GM21825 (cell line): ENCODE measurements around the gene NUDT7.

Experiments used
- ATAC-seq: cut with Tn5 transposase; IDR thresholded peaks from one replicate; pipeline ENCODE4 v1.9.1; 2021; ENCODE audit warnings: mild to moderate bottlenecking, moderate library complexity; ENCODE audit not compliant: unreplicated experiment

The NUDT7 gene

DNA sequence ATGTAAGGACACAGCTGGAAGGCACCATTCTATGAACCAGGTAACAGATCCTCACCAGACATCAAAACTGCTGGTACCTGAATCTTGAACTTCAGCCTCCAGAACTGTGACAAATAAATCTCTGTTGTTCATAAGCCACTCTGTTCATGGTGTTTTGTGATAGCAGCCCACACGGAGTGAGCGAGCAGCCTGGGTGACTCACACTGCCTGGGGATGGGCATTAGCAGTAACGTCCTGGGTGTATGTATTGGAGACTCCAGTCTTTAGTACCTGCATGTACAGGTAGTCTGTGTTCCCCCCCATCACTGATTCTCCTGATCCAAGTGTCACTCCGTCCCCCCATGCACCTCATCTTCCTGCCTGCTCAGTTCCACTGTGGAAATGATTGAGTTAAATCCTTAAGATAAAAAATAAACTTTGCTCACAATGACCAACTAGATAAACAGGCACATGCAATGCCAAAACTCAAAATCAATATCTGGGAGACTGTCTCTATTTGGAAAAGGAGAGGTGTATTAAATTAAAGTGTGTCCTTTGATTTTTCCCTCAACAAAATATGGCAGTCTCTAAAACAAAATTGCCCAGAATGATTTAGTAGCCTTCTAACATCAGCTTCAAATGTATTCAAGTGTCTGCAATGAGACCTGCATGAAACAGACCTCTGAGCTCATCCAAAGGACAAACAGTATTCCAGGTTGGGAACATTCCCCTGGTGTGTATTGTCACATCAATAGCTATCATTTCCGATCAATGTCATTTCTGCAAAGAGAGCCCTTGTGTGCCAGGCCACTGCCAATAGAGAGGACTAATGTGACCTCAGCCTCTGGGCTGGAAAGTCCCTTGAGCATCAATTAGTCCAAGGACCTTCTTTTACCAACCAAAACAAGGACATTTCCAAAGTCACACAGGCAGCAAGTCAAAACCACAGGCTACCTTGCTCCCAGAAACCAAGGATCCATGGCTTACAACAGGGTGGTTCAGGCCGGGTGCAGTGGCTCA, 53.9 kb downstream of the NUDT7 start:
- ATAC-seq: no peak

DNA sequence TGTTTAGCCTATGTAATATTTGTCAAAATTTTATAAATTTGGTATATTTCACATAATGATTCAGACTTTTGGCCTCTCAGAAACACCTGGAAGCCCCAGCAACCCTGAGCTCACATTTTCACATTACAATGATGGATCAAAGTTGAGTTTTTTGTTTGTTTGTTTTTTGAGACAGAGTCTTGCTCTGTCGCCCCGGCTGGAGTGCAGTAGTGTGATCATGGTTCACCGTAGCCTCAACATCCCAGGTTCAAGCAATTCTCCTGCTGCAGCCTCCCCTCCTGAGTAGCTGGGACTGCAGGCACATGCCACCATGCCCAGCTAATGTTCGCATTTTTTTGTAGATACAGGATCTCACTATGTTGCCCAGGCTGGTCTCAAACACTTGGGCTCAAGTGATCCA, 55.4 kb downstream of the NUDT7 start:
- ATAC-seq: no peak

DNA sequence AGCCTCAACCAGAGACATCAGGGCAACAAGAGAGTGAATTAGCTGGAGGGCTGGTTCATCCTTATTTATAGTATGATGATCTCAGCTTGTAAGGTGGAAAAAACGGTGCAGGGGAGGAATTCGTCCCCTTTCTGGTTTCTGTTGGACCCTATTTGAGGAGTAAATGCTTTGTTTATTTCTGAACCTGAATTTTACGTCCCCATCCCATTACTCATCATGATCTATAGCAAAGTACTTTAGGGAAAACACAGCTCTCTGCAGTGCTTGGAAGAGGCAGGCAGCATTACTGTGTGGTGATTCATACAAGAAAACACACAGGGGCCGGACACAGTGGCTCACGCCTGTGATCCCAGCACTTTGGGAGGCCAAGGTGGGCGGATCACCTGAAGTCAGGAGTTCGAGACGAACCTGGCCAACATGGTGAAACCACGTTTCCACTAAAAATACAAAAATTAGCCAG, 58.1 kb downstream of the NUDT7 start:
- ATAC-seq: no peak

DNA sequence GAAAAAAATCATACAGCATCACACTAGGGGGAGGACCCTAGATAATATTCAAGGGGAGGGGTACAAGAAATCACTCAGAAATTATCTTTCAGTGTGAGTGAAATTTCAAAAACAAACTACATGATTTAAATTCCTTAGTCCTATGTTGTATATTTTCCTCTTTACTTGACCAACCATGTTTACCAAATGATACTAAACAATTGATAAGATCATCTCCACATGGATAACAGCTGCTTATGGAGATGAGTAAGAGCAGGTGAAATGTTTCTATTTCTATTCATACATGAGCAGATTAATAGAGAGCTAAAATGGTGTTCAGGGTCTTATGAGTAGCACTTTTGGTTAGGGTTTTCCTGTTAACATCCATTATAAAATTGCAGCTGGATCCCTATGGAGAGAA, 58.8 kb downstream of the NUDT7 start:
- ATAC-seq: no peak

DNA sequence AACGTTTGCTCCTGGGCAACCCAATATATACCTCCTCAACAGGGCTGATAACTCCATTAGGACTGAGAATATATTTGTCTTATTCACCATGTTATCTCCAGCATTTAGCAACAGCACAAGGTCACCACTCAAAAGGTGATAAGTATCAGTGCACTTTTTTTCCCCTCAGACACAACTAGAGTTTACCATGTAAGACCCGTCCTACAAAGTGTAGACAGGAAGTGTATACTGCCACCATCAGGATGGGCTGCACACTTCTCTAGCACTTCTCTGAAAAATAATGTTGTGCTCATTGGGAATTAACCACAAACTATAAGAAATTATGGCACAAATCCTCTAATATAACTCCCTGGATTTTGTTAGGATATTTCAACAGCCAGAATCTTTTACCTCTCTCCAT, 60.4 kb downstream of the NUDT7 start:
- no peak for ATAC-seq

DNA sequence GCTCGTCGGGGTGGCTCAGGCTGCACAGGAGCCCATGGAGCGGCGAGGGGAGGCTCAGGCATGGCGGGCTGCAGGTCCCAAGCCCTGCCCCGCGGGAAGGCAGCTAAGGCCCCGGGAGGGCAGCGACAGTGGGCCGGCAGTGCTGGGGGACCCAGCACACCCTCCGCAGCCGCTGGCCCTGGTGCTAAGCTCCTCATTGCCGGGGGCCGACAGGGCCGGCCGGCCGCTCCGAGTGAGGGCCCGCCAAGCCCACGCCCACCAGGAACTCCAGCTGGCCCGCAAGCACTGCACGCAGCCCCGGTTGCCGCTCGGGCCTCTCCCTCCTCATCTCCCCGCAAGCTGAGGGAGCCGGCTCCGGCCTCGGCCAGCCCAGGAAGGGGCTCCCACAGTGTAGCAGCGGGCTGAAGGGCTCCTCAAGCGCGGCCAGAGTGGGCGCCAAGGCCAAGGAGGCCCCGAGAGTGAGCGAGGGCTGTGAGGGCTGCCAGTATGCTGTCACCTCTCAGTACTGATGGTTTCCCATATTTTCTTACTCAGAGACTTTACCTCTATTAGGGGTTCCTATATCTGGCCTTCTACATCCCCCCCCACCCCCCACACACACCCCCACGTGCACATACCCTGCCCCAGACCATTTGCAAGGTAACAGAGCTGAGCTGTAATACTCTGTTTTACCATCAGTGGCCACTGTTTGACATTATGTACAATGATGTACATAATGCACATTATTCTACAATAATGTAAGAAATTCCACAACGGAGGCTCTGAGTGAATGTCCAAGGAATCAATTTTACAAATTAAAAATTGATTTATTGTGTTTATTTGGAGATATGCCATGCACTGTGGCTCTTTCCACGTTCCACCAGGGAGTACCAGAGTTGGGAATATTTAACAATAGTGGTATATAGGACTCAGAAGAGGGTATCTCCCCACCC, 62.4 kb downstream of the NUDT7 start:
- no peak for ATAC-seq

DNA sequence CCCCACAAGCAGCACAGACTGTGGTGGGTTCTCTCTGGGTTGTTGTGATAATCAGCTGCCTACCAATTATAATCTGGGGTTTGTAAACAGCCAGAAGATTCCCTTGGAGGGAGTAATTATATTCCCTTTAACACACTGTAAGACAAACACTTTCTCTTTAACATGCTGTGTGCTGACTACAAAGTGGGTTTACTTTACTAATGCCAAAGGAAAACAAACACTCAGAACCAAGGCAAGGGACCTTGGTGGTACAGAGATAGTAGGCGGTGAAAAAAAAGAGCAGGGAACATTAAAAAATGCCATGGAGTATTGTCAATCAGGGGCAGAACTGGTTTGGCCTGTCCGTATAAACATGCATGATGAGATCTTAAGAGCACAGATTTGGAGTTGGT, 63.1 kb downstream of the NUDT7 start:
- no peak for ATAC-seq

DNA sequence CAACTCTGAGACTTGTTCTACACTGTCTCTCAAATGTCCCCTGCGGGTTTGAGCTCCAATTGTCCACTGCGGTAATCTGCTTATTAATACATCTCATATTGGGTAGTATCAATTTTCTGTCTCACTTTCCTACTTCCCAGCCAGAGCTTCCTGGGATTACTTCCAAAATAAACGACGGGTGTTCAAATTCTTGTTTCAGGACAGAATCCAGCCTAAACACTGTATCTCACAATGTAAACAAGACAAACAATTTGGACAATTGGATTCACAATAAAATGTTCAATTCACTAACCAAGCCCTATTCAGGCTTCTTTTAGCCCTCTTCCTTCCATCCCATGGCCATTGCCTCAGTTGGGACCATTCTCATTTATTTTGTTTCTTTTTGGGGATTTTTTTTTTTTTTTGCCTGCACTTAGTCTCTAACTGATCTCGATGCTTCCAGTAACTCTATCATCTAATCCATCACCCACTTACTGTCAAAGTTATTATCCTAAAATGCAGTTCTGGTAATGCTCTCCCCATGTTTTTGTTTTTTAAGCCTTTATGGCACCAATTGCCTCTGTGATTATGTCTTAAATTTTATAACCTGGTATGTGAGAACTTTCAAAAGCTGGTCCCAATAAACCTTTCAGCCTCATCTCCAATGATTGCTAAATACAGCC, 64.0 kb downstream of the NUDT7 start:
- ATAC-seq: no peak

DNA sequence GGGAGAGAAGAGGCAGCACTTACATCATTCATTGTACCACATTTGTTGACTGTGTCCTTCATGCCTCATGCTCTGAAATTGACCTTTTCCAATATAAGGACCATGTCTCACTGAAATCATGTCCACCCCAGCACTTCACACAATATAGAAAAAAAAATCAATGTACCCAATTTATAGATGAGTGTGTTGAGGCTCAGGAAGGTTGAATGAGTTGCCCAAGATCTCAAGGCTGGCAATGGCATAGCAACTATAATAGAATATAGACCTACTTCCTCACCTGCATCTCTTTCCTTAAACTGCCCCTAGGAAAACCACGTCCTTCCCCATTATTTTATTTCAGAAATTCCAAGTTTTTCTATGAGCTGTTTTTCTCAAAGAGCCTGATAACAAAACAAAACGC, 65.1 kb downstream of the NUDT7 start:
- no peak for ATAC-seq

DNA sequence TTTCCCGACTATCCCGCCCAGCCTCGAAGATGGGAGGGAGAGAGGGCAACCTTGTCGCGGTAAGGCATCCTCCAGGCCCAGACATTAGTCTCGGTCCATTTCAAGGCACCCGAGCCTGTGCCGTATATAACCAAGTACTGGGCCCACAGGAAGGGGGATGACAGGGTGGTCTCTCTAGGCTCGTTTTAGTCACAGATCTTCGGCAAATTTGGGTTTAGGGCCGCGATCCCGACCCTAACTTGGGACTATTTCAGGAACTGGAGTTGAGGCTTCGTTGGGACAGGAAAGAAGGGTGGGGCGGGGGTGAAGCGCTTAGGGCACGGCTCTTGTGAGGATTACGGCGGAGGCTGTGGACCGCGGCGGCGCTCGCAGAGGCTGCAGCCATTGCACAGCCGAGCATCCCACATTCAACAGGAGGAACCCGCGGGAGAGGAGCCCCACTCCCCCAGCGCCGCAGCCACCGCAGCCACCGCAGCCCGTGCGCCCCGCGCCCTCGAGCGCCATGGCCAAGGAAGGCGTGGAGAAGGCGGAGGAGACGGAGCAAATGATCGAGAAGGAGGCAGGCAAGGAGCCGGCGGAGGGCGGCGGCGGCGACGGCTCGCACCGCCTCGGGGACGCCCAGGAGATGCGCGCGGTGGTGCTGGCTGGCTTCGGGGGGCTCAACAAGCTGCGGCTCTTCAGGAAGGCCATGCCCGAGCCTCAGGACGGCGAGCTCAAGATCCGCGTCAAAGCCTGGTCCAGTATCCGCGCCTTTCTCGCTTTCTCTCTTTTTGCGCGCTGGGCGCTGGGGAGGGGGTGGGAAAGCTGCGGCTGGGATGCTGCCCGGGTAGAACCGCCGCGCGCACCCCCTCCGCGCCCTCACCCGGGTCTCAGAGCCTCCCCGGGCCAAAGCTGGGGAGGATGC, 66.1 kb downstream of the NUDT7 start, which contains the start of gene VAT1L:
TSS of gene VAT1L (plus strand) at position 384 of the 904 bp plus-strand sequence. CDS start at position 503, 119 bp downstream.
- no peak for ATAC-seq

DNA sequence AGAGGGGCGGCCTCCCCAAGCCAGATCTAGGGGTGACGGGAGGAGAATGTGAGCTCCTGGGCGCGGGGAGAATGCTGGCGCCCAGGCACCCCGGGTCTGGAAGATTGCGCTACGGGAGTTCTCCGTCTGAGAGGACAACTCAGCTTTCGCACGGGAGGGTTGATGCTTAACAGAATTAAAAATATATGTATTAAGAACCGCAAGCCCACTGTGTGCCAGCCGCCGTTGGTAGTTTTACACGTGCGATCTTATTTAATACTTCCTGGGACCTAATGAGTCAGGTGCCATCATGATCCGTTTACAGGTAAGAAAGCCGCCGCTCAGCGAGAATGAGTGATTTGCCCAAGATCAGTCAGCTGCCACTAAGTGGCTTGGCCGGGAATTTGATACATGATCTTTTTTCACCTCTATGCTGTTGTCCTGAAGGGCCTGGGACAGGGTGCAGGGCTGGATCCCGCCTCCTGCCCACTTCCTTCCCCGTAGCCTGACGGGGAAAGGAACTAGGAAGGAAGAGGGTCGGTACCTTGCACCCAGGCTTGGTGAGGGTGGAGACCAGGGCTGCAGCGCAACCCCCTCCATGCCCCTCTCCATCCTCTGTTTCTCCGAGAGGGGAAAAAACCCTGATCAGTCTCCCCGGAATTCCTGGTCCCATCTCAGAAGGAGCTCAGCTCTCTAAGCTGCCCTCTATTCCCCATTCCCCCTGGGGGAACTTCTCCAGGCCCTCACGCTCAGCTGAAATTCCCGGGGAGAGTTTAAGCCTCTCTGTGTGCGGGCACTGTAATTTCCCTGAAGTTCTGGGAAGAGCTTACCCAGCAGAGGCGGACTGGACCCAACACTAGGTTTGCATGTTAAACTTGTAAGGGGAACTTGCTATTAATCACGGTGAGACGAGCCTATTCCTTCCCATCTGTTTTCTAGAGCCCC, 67.0 kb downstream of the NUDT7 start:
- ATAC-seq: no peak

DNA sequence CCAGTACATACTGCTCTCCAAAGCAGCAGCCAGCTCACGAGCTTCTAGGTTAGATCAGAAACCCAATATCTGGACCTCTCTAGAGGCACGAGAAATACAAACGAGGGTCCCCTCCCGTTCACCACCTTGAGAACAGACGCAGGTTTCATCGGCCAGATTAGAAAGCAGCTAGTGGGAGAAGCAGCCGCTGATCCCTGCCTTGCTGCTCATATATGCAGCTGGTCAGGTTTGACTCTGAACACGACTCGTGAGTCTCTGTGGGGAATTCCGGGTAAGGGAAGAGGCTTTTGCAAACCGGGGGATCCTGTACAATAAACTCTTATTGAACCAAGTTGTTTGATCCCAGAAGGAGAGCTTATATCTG, 67.7 kb downstream of the NUDT7 start:
- ATAC-seq: no peak

DNA sequence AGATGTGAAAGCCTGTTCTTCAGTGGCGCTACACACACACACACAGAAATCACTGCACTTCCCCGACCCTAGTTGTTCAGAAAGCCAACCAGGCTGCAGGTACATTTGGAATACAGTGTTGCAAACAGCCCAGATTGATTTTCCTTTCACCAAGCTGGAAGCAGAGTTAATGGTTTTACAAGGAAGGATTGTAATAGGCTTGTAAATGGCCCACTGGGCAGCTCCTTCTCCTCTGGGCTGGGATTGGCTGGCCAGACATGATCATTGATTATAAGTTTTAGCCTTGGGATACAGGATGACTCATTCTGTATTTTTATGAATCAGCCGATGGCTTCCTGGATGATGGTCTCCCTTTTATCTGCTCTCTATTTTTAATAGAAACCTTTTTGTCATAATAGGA, 68.6 kb downstream of the NUDT7 start:
- no peak for ATAC-seq
